ENCODE data around the gene VSIG10L. TPM values are rescaled to one million over a fixed set of nuclear protein-coding genes. Genes with fewer than 3 reads are reported as not detected.
A peak's percentile ranks its signal among the peaks of the same experiment; 100 is the strongest.

VSIG10L gene
- total RNA-seq, 1 donor from 2014 or later, result 5.9 TPM

DNA sequence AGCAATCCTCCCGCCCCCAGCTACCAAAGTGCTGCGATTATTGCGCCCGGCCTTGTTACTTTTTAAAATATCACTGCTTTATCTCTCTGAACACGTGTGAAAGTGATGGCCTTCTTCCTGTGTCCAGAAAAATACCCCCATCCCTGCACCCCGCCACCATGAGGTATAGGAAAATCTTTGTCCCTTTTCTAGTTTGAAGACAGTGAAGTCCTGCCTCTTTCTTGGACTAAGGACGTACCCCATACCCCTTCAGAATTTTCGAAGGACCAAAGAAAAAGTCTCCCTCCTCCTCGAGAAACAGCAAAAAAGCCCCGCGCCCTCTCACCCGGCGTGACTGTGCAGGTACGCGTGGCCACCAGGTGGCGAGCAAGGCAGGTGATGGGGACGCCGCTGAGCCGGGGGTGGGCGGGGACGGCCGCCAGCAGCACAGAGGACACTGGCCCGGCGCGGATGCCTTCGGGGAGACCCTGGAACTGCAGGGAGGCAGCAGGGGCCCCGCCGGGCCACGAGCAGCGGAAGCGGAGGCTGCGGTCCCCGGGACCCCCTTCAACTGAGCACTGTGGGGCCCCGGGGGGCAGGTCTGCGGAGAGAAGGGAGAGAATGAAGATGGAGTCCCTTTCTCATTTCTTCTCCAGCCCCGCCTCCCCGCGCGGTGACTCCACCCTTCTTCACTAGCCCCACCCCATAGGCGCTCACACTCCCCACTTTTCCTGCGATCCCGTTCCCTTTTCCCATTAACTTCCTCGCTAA, 3.2 kb downstream of the VSIG10L start:
- TF ChIP-seq, protein P1, sequence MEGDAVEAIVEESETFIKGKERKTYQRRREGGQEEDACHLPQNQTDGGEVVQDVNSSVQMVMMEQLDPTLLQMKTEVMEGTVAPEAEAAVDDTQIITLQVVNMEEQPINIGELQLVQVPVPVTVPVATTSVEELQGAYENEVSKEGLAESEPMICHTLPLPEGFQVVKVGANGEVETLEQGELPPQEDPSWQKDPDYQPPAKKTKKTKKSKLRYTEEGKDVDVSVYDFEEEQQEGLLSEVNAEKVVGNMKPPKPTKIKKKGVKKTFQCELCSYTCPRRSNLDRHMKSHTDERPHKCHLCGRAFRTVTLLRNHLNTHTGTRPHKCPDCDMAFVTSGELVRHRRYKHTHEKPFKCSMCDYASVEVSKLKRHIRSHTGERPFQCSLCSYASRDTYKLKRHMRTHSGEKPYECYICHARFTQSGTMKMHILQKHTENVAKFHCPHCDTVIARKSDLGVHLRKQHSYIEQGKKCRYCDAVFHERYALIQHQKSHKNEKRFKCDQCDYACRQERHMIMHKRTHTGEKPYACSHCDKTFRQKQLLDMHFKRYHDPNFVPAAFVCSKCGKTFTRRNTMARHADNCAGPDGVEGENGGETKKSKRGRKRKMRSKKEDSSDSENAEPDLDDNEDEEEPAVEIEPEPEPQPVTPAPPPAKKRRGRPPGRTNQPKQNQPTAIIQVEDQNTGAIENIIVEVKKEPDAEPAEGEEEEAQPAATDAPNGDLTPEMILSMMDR (conservative IDR thresholded peaks at IDR 0.05), result peak; percentile 97
- Mint-ChIP-seq H3K27ac (peak overlapping the region; percentile 96), H3K4me1 (ENCODE audit: unreplicated experiment) (peaks cover 24% of the 10 kb centered on the region), H3K27me3 (peaks cover 12% of the 10 kb centered on the region), H3K9me3 (no peaks in the 10 kb centered on the region), H3K4me3 (peak overlapping the region; percentile 98), H3K36me3 (no peaks in the 10 kb centered on the region)
- peak; percentile 89 for DNase-seq (ENCODE audit: extremely low spot score, unreplicated experiment)

DNA sequence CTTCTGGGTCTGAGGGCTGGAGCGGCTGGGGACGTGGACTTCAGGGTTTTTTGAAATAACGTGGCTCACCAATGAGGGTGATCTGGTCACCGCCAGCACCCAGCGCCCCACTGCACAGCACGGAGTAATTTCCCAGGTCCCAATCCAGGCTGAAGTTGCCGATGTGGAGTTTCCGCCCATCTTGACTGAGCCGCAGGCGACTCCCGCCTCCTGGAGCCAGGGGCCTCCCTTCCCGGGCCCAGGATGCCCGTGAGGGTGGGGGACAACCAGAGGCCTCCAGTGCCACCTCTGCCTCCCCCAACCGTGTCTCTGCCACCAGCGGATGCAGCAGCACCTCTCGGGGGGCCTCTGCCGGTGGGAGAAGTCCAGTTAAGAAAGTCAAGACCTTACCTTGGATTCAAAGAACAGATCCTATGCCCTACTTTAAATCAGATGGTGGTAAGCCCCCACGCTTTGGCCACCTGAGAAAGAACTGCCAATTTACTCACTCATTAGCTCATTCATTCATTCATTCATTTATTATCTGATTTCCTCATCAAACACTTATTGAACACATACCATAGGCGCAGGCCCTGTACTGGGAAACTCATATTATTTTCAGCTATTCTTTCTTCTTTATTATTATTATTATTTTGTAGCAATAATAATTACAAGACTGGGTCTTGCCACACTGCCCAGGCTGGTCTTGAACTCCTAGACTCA, 3.9 kb downstream of the VSIG10L start:
- H3K9me3 Mint-ChIP-seq, result no peaks in the 10 kb centered on the region
- H3K27ac Mint-ChIP-seq, result no peak overlapping the region
- peaks cover 22% of the 10 kb centered on the region for H3K4me1 Mint-ChIP-seq (ENCODE audit: unreplicated experiment)
- no peak for DNase-seq (ENCODE audit: extremely low spot score, unreplicated experiment)
- peak overlapping the region; percentile 98 for H3K4me3 Mint-ChIP-seq
- peaks cover 11% of the 10 kb centered on the region for H3K27me3 Mint-ChIP-seq
- TF ChIP-seq, protein P1 (conservative IDR thresholded peaks at IDR 0.05), result no peak
- no peaks in the 10 kb centered on the region for H3K36me3 Mint-ChIP-seq

DNA sequence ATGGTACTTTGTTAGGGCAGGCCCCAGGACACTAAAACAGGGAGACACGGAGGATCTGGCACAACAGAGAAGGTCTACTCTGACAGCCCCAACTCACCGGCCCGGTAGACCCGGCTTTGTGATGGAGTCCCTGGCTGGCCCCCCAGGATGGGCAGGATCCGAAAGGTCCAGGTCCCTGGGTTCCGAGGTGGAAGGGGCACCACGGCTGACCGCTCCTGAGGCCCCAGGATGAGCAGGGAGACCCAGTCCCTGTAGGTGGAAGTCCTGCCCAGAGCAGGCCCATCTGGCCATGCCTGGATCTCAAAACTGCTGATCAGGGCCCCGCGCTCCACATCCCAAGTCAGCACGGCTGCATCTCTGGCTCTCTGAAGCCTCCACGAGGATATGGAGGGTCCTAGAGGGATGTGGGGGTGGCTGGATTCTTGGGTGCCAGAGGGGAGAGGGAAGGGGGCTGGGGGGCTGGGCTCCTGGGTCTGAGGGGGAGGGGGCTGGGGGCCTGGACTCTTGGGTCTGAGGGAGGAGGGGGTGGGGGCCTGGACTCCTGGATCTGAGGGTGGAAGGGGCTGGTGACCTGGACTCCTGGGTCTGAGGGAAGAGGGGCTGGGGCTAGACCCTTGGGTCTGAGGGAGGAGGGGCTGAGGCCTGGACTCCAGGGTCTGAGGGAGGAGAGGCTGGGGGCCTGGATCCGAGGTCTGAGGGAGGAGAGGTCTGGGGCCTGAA, 4.6 kb downstream of the VSIG10L start:
- H3K4me1 Mint-ChIP-seq (ENCODE audit: unreplicated experiment), result peaks cover 15% of the 10 kb centered on the region
- peaks cover 9% of the 10 kb centered on the region for H3K27me3 Mint-ChIP-seq
- H3K4me3 Mint-ChIP-seq, result peak overlapping the region; percentile 20
- DNase-seq (ENCODE audit: extremely low spot score, unreplicated experiment), result no peak
- TF ChIP-seq, protein P1 (conservative IDR thresholded peaks at IDR 0.05), result no peak
- H3K9me3 Mint-ChIP-seq, result no peaks in the 10 kb centered on the region
- no peak overlapping the region for H3K27ac Mint-ChIP-seq
- H3K36me3 Mint-ChIP-seq, result no peaks in the 10 kb centered on the region

DNA sequence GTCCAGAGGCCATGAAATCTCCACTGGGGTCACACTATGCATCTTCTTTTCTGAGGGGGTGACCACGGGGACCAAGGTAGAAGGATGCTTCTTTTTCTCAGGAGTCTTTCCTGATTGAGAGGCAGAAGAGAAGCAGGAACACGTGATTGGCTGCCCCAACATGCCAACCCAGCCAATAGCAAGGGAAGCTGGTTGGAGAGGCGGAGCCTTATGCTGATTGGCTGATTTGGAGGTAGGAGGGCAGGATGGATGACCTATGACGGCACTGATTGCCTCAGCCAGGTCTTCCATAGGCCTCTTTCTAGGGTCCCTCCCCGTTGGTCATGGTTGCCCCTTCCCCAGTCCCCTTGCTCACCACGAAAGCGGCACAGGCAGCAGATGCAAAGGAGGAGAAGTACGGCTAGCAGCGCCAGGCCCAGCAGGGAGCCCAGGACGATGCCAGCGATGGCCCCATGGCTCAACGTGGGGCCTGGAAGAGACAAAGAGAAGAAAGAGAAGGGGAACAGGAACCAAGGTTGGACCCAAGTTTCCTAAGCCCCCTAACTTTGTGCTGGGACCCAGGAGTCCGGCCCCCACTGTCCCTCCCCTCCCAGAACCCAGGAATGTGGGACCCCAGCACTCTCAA, 8.0 kb downstream of the VSIG10L start:
- H3K27me3 Mint-ChIP-seq, result peaks cover 3% of the 10 kb centered on the region
- H3K4me3 Mint-ChIP-seq, result no peak overlapping the region
- H3K27ac Mint-ChIP-seq, result no peak overlapping the region
- peaks cover 4% of the 10 kb centered on the region for H3K4me1 Mint-ChIP-seq (ENCODE audit: unreplicated experiment)
- no peaks in the 10 kb centered on the region for H3K9me3 Mint-ChIP-seq
- TF ChIP-seq, protein P1 (conservative IDR thresholded peaks at IDR 0.05), result no peak
- DNase-seq (ENCODE audit: extremely low spot score, unreplicated experiment), result no peak
- H3K36me3 Mint-ChIP-seq, result peaks cover 15% of the 10 kb centered on the region

DNA sequence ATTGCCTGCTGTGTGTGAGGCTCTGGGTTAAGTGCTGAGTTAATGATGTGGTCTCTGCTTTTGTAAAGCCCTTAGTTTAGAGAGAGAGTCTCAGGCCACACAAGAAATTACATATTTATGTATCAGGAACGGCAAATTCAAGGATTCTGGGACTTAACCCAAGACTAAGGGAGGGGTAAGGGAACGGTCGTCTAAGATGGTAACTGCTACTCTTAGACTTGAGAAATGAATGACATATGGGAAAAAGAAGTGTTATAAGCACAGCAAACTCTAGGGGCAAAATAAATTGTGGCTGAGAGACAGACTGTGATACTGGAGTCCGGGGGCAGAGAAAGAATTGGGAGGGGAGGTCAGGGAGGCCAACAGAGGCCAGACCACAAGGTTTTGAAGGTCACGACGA, 10.2 kb downstream of the VSIG10L start:
- Mint-ChIP-seq H3K36me3 (peaks cover 15% of the 10 kb centered on the region), H3K9me3 (no peaks in the 10 kb centered on the region), H3K4me3 (no peak overlapping the region), H3K27me3 (peaks cover 6% of the 10 kb centered on the region), H3K4me1 (ENCODE audit: unreplicated experiment) (no peaks in the 10 kb centered on the region), H3K27ac (no peak overlapping the region)
- no peak for DNase-seq (ENCODE audit: extremely low spot score, unreplicated experiment)
- TF ChIP-seq, protein P1 (conservative IDR thresholded peaks at IDR 0.05), result no peak

All from type B pancreatic cell (in vitro differentiated cells).